ENCODE results near the gene ZNF865.

The ZNF865 gene

DNA sequence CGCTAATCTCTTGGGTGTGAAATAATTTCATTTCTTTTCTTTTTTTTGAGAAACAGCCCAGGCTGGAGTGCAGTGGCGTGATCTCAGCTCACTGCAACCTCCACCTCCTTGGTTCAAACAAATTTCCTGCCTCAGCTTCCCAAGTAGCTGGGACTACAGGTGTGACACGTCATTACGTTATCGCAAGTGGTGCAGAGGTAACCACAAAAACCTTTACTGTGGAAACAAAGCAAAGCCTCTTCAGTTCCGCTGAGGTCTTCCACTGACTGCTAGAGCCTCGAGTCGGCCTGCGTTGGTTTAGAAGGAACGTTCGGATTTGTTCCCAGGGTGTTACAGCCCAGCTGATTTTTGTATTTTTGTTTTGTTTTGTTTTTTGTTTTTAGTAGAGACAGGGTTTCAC is 20.9 kb downstream of the ZNF865 start:
- no peaks in the 10 kb centered on the region for H3K27me3 ChIP-seq (ENCODE audit: insufficient read depth, low read length)
- H3K36me3 ChIP-seq (ENCODE audit: insufficient read depth, low read length) = no peaks in the 10 kb centered on the region
- no peak overlapping the region for H2AFZ ChIP-seq (ENCODE audit: low read length, unreplicated experiment)
- H3K79me2 ChIP-seq (ENCODE audit: control insufficient read depth, insufficient read depth, low read length, unreplicated experiment) = no peaks in the 10 kb centered on the region
- H3K4me3 ChIP-seq (ENCODE audit: low read depth, low read length) = no peak overlapping the region
- no peaks in the 10 kb centered on the region for H3K4me1 ChIP-seq (ENCODE audit: control insufficient read depth, insufficient read depth, low read length, unreplicated experiment)
- no peak overlapping the region for H3K27ac ChIP-seq (ENCODE audit: low read depth, low read length)

DNA sequence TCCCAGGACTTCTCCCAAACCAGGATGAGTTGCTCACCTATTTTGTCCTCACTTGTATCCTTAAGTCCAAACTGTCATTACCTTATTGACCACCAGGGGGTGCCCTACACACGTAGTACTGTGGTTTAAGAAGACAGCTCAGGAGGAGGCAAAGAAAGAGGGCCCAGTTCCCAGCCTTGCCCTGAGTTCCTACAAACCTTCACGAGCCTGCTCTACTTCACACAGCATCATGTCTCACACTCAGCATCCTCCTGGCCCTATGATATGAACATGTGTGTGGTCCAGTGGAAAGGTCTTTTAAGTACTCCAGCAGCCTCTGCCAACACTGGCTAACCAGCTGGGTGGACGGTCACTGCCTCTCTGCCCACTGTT is 27.0 kb downstream of the ZNF865 start:
- no peaks in the 10 kb centered on the region for H3K27me3 ChIP-seq (ENCODE audit: insufficient read depth, low read length)
- peaks cover 21% of the 10 kb centered on the region for H3K79me2 ChIP-seq (ENCODE audit: control insufficient read depth, insufficient read depth, low read length, unreplicated experiment)
- H3K27ac ChIP-seq (ENCODE audit: low read depth, low read length) = no peak overlapping the region
- H3K36me3 ChIP-seq (ENCODE audit: insufficient read depth, low read length) = no peaks in the 10 kb centered on the region
- H2AFZ ChIP-seq (ENCODE audit: low read length, unreplicated experiment) = no peak overlapping the region
- H3K4me3 ChIP-seq (ENCODE audit: low read depth, low read length) = no peak overlapping the region
- no peaks in the 10 kb centered on the region for H3K4me1 ChIP-seq (ENCODE audit: control insufficient read depth, insufficient read depth, low read length, unreplicated experiment)

DNA sequence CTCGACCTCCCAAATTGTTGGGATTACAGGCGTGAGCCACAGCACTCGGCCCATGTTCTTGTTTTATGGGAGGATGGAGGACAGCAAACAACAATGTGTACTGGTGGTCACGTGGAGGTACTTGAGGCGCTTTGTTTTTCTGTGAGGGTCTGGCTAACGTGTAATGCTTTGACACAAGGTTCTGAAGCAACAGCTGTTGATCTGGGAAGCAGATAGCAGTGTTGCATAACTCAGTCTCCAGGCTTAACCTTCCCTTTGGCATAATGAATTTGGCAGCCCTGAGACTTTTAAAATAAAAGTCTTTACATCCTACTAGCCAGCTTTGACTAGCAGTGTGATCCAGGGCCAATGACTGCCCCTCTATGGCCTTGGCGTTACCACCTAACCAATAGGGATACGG is 28.4 kb downstream of the ZNF865 start:
- H3K27me3 ChIP-seq (ENCODE audit: insufficient read depth, low read length) = no peaks in the 10 kb centered on the region
- no peak overlapping the region for H2AFZ ChIP-seq (ENCODE audit: low read length, unreplicated experiment)
- no peak overlapping the region for H3K4me3 ChIP-seq (ENCODE audit: low read depth, low read length)
- H3K36me3 ChIP-seq (ENCODE audit: insufficient read depth, low read length) = no peaks in the 10 kb centered on the region
- peaks cover 24% of the 10 kb centered on the region for H3K79me2 ChIP-seq (ENCODE audit: control insufficient read depth, insufficient read depth, low read length, unreplicated experiment)
- H3K27ac ChIP-seq (ENCODE audit: low read depth, low read length) = no peak overlapping the region
- no peaks in the 10 kb centered on the region for H3K4me1 ChIP-seq (ENCODE audit: control insufficient read depth, insufficient read depth, low read length, unreplicated experiment)

DNA sequence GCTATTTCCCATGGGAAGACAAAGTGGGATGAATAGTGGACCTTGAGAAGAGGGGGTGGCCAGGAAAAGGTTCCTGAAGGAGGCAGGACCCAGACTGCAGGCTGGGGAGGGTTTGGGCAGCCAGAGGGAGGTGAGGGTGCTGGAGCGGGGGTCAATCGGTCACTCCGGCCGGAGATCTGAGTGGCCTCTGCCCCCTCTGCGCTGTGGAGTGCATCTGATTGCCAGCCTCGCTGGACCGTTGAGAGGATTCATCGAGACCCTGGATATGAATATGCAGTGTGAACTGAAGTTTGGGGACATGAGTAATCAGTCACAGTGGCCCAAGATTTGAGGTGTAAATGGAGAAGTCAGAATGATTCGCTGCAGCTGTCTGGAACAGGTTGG is 29.9 kb downstream of the ZNF865 start:
- H3K79me2 ChIP-seq (ENCODE audit: control insufficient read depth, insufficient read depth, low read length, unreplicated experiment) = peaks cover 29% of the 10 kb centered on the region
- H3K4me3 ChIP-seq (ENCODE audit: low read depth, low read length) = peak overlapping the region; percentile 89
- no peaks in the 10 kb centered on the region for H3K4me1 ChIP-seq (ENCODE audit: control insufficient read depth, insufficient read depth, low read length, unreplicated experiment)
- H2AFZ ChIP-seq (ENCODE audit: low read length, unreplicated experiment) = no peak overlapping the region
- H3K27me3 ChIP-seq (ENCODE audit: insufficient read depth, low read length) = no peaks in the 10 kb centered on the region
- H3K27ac ChIP-seq (ENCODE audit: low read depth, low read length) = peak overlapping the region; percentile 76
- no peaks in the 10 kb centered on the region for H3K36me3 ChIP-seq (ENCODE audit: insufficient read depth, low read length)

DNA sequence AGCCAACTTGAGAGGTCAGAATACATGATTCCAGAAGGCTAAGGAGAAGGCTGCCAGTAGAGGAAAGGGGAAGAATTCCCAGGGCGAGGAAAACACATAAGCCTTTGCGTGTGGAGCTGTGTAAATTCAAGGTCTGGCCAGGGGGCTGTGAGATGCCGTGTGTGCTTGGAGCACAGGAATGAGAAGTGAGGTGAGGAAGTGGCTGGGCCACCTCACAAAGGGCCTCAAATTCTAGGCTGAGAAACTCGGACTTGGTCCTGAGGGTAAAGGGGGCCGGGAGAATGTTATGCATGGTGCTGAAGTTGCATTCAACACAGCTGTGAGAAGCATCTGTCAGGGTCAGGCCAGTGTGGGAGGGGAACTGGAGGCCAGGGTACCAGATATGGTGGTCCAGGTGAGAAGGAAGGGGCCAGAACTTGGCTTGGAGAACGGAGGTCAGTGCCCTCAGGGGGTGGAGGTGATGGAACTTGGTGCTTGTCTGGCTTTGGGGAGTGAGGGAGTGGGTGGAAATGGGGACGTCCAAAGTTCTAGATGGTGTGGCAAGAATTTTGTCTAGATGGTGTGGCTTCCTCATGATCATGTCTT is 30.5 kb downstream of the ZNF865 start:
- H3K36me3 ChIP-seq (ENCODE audit: insufficient read depth, low read length) = no peaks in the 10 kb centered on the region
- no peaks in the 10 kb centered on the region for H3K4me1 ChIP-seq (ENCODE audit: control insufficient read depth, insufficient read depth, low read length, unreplicated experiment)
- peak overlapping the region; percentile 89 for H3K4me3 ChIP-seq (ENCODE audit: low read depth, low read length)
- no peaks in the 10 kb centered on the region for H3K27me3 ChIP-seq (ENCODE audit: insufficient read depth, low read length)
- peaks cover 29% of the 10 kb centered on the region for H3K79me2 ChIP-seq (ENCODE audit: control insufficient read depth, insufficient read depth, low read length, unreplicated experiment)
- H3K27ac ChIP-seq (ENCODE audit: low read depth, low read length) = no peak overlapping the region
- H2AFZ ChIP-seq (ENCODE audit: low read length, unreplicated experiment) = no peak overlapping the region

DNA sequence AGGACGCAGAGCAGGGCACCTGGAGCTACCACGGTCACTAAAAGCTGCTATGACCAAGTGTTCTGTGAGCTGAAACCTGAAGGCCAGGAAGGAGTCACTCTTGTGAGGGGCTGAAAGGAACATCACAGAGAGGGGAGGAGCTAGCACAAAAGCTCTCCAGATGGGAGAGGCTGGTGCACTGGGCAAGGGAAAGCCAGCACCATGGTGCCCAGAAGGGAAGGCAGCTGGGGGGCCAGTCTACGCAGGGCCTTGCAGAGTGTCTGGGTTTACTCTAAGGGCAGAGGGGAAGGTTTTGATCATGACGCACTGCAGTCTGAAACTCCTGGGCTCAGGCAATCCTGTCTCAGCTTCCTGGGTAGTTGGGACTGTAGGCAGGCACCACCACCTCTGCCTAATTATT is 31.3 kb downstream of the ZNF865 start:
- Histone ChIP-seq H3K4me1 (ENCODE audit: control insufficient read depth, insufficient read depth, low read length, unreplicated experiment) (no peaks in the 10 kb centered on the region), H3K27me3 (ENCODE audit: insufficient read depth, low read length) (no peaks in the 10 kb centered on the region), H3K36me3 (ENCODE audit: insufficient read depth, low read length) (no peaks in the 10 kb centered on the region), H3K4me3 (ENCODE audit: low read depth, low read length) (no peak overlapping the region; the same call in 1 of the 2 replicates), H3K27ac (ENCODE audit: low read depth, low read length) (no peak overlapping the region), H3K79me2 (ENCODE audit: control insufficient read depth, insufficient read depth, low read length, unreplicated experiment) (peaks cover 29% of the 10 kb centered on the region), H2AFZ (ENCODE audit: low read length, unreplicated experiment) (no peak overlapping the region)

DNA sequence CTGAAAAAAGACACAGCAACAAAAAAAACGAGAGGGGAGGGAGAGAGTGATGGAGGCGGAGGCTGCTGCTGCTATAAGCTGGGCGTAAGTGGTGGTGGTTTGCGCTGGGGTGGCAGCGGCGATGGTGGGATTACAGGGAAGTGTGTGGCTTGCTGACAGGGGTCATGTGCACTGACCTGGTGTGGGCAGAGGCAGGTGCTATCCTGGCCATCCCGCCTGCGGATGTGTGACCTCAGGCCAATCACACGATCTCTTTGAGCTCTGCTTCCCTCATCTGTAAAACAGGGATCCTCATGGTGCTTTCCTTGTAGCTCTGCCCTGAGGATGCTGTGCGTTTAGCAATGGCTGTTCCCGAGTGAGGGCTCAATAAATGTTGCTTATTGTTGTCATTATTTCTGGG is 32.1 kb downstream of the ZNF865 start:
- Histone ChIP-seq H3K4me1 (ENCODE audit: control insufficient read depth, insufficient read depth, low read length, unreplicated experiment) (no peaks in the 10 kb centered on the region), H3K36me3 (ENCODE audit: insufficient read depth, low read length) (no peaks in the 10 kb centered on the region), H3K27ac (ENCODE audit: low read depth, low read length) (no peak overlapping the region), H2AFZ (ENCODE audit: low read length, unreplicated experiment) (no peak overlapping the region), H3K4me3 (ENCODE audit: low read depth, low read length) (no peak overlapping the region), H3K27me3 (ENCODE audit: insufficient read depth, low read length) (no peaks in the 10 kb centered on the region), H3K79me2 (ENCODE audit: control insufficient read depth, insufficient read depth, low read length, unreplicated experiment) (peaks cover 29% of the 10 kb centered on the region)

DNA sequence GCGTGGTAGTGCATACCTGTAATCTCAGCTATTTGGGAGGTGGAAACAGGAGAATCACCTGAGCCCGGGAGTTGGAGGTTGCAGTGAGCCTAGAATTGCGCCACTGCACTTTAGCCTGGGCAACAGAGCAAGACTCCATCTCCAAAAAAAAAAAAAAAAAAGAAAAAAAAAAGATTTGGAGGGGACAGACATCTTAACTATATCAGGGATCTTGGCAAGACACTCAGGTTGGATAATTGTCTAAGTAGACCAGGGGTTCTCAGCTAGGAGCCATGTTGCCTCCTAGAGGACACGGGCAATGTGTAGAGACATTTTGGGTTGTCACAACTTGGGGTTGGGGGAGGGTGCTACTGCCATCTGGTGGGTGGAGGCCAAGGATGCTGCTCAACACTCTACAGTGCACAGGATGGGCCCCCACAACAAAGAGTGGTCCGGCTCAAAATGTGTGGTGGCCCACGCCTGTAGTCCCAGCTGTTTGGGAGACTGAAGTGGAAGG is 33.5 kb downstream of the ZNF865 start:
- no peak overlapping the region for H2AFZ ChIP-seq (ENCODE audit: low read length, unreplicated experiment)
- H3K27ac ChIP-seq (ENCODE audit: low read depth, low read length) = no peak overlapping the region
- H3K79me2 ChIP-seq (ENCODE audit: control insufficient read depth, insufficient read depth, low read length, unreplicated experiment) = peaks cover 39% of the 10 kb centered on the region
- no peak overlapping the region for H3K4me3 ChIP-seq (ENCODE audit: low read depth, low read length)
- peaks cover 5% of the 10 kb centered on the region for H3K4me1 ChIP-seq (ENCODE audit: control insufficient read depth, insufficient read depth, low read length, unreplicated experiment)
- H3K36me3 ChIP-seq (ENCODE audit: insufficient read depth, low read length) = no peaks in the 10 kb centered on the region
- no peaks in the 10 kb centered on the region for H3K27me3 ChIP-seq (ENCODE audit: insufficient read depth, low read length)

DNA sequence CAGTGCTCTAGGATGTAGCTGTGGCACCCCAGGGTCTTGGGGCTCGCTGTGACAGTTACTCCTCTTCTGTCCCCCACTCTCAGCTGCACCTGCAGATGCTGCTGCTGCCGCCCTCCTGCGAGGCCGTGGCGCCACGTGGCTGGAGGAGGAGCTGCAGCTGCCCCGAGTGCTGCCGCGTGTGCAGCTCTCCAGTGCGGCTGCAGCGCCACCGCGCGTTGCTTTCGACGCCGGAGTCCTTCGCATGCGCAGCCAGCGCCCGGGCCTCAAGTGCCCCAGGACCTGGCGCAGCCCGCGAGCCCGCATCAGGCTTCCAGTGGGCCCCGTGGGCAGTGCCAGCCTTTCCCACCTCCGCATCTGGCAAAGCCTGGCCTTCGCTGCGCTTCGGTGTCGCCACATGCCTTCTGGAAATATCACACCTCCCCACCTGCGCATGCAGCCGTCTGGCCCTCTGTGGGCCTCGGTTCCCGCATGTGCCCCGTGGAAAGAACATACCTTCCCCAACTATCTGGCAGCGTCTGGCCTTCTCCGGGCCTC is 34.7 kb downstream of the ZNF865 start:
- Histone ChIP-seq H3K4me1 (ENCODE audit: control insufficient read depth, insufficient read depth, low read length, unreplicated experiment) (peaks cover 5% of the 10 kb centered on the region), H3K4me3 (ENCODE audit: low read depth, low read length) (peak overlapping the region; percentile 96), H3K27ac (ENCODE audit: low read depth, low read length) (peak overlapping the region; percentile 86), H2AFZ (ENCODE audit: low read length, unreplicated experiment) (no peak overlapping the region), H3K36me3 (ENCODE audit: insufficient read depth, low read length) (no peaks in the 10 kb centered on the region; the same call in 1 of the 2 replicates), H3K27me3 (ENCODE audit: insufficient read depth, low read length) (no peaks in the 10 kb centered on the region), H3K79me2 (ENCODE audit: control insufficient read depth, insufficient read depth, low read length, unreplicated experiment) (peaks cover 48% of the 10 kb centered on the region)

DNA sequence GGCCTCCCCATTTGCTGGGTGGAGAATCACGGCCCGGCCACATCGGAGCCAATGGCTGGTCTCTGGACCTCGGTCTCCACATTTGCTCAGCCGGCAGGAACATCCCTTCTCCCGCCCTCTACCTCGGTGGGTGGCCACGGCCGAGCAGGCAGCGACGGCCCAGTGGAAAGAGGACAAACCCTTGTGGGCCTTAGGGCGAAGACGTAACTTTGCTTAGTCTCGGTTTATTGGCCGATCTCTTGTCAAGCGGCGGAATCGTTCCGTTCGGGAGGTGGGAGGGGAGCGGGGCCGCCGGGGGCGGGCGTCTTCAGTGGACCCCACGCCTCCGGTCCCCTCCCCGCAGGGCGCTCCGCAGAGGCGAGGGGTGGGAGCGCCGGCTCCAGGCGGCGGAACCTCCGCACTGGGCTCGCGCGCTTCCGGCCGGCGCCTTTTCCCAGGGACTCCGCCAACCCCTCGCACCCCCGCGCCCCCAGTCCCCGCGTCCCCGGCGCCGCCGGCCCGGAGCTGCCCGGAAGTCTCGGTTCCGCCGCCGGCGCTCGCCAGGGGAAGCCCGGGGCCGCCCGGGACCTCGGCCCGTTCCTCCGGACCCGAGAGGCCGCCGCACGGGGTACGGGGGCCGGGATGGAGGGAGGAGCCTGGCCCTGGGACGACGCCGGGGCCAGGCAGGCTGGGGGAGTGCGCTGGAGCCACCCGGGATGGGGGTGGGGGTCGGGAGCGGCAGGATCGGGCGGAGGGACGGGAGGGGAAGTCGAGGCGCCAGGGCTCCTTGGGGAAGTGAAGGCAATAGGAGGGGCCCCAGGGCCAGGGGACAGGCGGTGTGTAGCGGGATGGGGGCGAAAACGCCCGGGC is 35.4 kb downstream of the ZNF865 start, which contains the start of gene ZNF580:
Gene ZNF580 (plus strand): TSS at position 426 of the 849 bp plus-strand sequence. CDS start 1,507 bp downstream, outside the sequence.
- Histone ChIP-seq H3K79me2 (ENCODE audit: control insufficient read depth, insufficient read depth, low read length, unreplicated experiment) (peaks cover 47% of the 10 kb centered on the region), H3K4me1 (ENCODE audit: control insufficient read depth, insufficient read depth, low read length, unreplicated experiment) (peaks cover 7% of the 10 kb centered on the region), H3K27me3 (ENCODE audit: insufficient read depth, low read length) (no peaks in the 10 kb centered on the region), H2AFZ (ENCODE audit: low read length, unreplicated experiment) (no peak within 1 kb of the TSS), H3K36me3 (ENCODE audit: insufficient read depth, low read length) (no peaks in the 10 kb centered on the region; the same call in 1 of the 2 replicates), H3K27ac (ENCODE audit: low read depth, low read length) (peak within 1 kb of the TSS; percentile 86), H3K4me3 (ENCODE audit: low read depth, low read length) (peak within 1 kb of the TSS; percentile 96)

Data from ACC112 (cell line).